MCF 10A (cell line): ENCODE results near the gene GADD45B. TPM values are rescaled to one million over a fixed set of nuclear protein-coding genes. Genes with fewer than 3 reads are reported as not detected.
"Not testable (repeated sequence)": the region's sequence is repeated elsewhere in the genome, so short reads cannot be mapped to it uniquely, and the experiment has no call there.

Experiments used
- BruUV-seq: library from RNA; stranded (reverse); fragments of 400-500 nt; replicated peaks from 2 replicates; lab custom pipeline; 2021; lab: Mats Ljungman, UMichigan
- CTCF ChIA-PET: fragments of 300-600 bp; sonication (Branson Sonifier 250); formaldehyde crosslinking; extraction: SDS; loops from one replicate; lab custom pipeline; 2021; ENCODE audit warnings: antibody characterized with exemption, inconsistent platforms; lab: Yijun Ruan, JAX
- POLR2A ChIA-PET: fragments of 300-600, 350-650 bp; sonication (Branson Sonifier 250); formaldehyde crosslinking; extraction: SDS; loops from one replicate; lab custom pipeline; 2020; ENCODE audit warnings: antibody characterized with exemption, inconsistent platforms; lab: Yijun Ruan, JAX
- DNase-seq: peaks from one replicate; pipeline ENCODE4 v3.0.0-alpha.2; 2018; ENCODE audit not compliant: unreplicated experiment
- H3K27ac Mint-ChIP-seq: one replicate; pipeline ENCODE4 v1.8.0; 2022; ENCODE audit warnings: mild to moderate bottlenecking, low read depth, mixed read lengths; ENCODE audit not compliant: unreplicated experiment
- H3K27me3 Mint-ChIP-seq: one replicate; pipeline ENCODE4 v1.8.0; 2022; ENCODE audit warnings: mixed read lengths; ENCODE audit not compliant: insufficient read depth, unreplicated experiment
- H3K36me3 Mint-ChIP-seq: one replicate; pipeline ENCODE4 v1.8.0; 2022; ENCODE audit warnings: mild to moderate bottlenecking, moderate library complexity, mixed read lengths; ENCODE audit not compliant: insufficient read depth, unreplicated experiment
- H3K4me1 Mint-ChIP-seq: one replicate; pipeline ENCODE4 v1.8.0; 2022; ENCODE audit warnings: mixed read lengths; ENCODE audit not compliant: insufficient read depth, unreplicated experiment
- H3K4me3 Mint-ChIP-seq: one replicate; pipeline ENCODE4 v1.8.0; 2022; ENCODE audit warnings: mild to moderate bottlenecking, moderate library complexity, mixed read lengths; ENCODE audit not compliant: unreplicated experiment
- H3K9me3 Mint-ChIP-seq: one replicate; pipeline ENCODE4 v1.8.0; 2022; ENCODE audit warnings: mixed read lengths; ENCODE audit not compliant: unreplicated experiment
- CTCF ChIP-seq: fragments of 200-600 bp; IDR thresholded peaks from one replicate; pipeline ENCODE4 v1.8.0; 2022; ENCODE audit warnings: antibody characterized with exemption, mild to moderate bottlenecking; ENCODE audit not compliant: unreplicated experiment
- intact Hi-C: fragments of 100-400 bp; cut with micrococcal nuclease; formaldehyde crosslinking; loops from 2 replicates; pipeline ENCODE4 v1.14.1; 2022
- total RNA-seq: library from RNA; stranded (reverse); gene quantifications from 2 replicates; pipeline ENCODE4 v1.2.3, GENCODE V29; 2022

GADD45B gene
- total RNA-seq, 1 experiment from 2014 or later, result 53.8 TPM

- Mint-ChIP-seq H3K27ac (no peak overlapping the region), H3K4me3 (no peak overlapping the region)
- POLR2A ChIA-PET, result interaction anchor here (1.3 to 4.1 kb wide), 3 partner anchors 18 to 161 kb away, joined by 3 to 43 read pairs (median 22); partner anchors contain the start of genes GADD45B and TIMM13
These were observed 17.9 kb upstream of the GADD45B start for GRCh38 chr19:2458054-2458453.

GRCh38 chr19:2458776-2459175 lies 17.2 kb upstream of the GADD45B start:
- intact Hi-C loops, H3K27me3 Mint-ChIP-seq, H3K36me3 Mint-ChIP-seq, H3K4me3 Mint-ChIP-seq, H3K9me3 Mint-ChIP-seq, CTCF ChIA-PET, H3K27ac Mint-ChIP-seq, DNase-seq, BruUV-seq: not testable (repeated sequence)
- POLR2A ChIA-PET, result interaction anchor here (0.6 to 4.1 kb wide), 3 partner anchors 18 to 192 kb away, joined by 3 to 43 read pairs (median 22); partner anchors contain the start of genes GADD45B and TIMM13
- peaks cover 27% of the 10 kb centered on the region for H3K4me1 Mint-ChIP-seq

More at GRCh38 chr19:2458054-2458453, 17.9 kb upstream of the GADD45B start:
- CTCF ChIA-PET, result interaction anchor here (1.2 kb wide), 1 partner anchor 176 kb away, joined by 3 read pairs; no protein-coding TSS in a partner anchor
- no peak for TF ChIP-seq CTCF
- H3K27me3 Mint-ChIP-seq, result no peaks in the 10 kb centered on the region
- H3K36me3 Mint-ChIP-seq, result no peaks in the 10 kb centered on the region
- DNase-seq, result no peak
- peaks cover 27% of the 10 kb centered on the region for H3K4me1 Mint-ChIP-seq
- BruUV-seq, result no TSS peak
- H3K9me3 Mint-ChIP-seq, result no peaks in the 10 kb centered on the region
- intact Hi-C loops, result no loop called here

GRCh38 chr19:2460245-2460644 lies 15.7 kb upstream of the GADD45B start:
- Mint-ChIP-seq H3K4me3 (no peak overlapping the region), H3K27ac (no peak overlapping the region), H3K36me3 (no peaks in the 10 kb centered on the region), H3K4me1 (peaks cover 19% of the 10 kb centered on the region), H3K27me3 (no peaks in the 10 kb centered on the region), H3K9me3 (no peaks in the 10 kb centered on the region)
- ChIA-PET CTCF (interaction anchor here (0.6 to 0.7 kb wide), 2 partner anchors 81 to 222 kb away, joined by 3 to 4 read pairs; no protein-coding TSS in a partner anchor), POLR2A (no interaction called here)
- no peak for DNase-seq
- no TSS peak for BruUV-seq
- TF ChIP-seq CTCF, result no peak
- intact Hi-C loops, result no loop called here

GRCh38 chr19:2461751-2462634 lies 13.9 kb upstream of the GADD45B start:
- Mint-ChIP-seq H3K9me3 (no peaks in the 10 kb centered on the region), H3K27me3 (no peaks in the 10 kb centered on the region), H3K36me3 (no peaks in the 10 kb centered on the region), H3K27ac (no peak overlapping the region), H3K4me3 (peak overlapping the region; percentile 91), H3K4me1 (peaks cover 16% of the 10 kb centered on the region)
- TSS peak; percentile 55 for BruUV-seq
- POLR2A ChIA-PET, result interaction anchor here (0.7 to 3.5 kb wide), 5 partner anchors 15 to 165 kb away, joined by 3 to 26 read pairs (median 4); partner anchors contain the start of genes GADD45B and TIMM13
- intact Hi-C loops, result no loop called here
- DNase-seq, result peak; percentile 90
- TF ChIP-seq CTCF, result peak; percentile 21
- CTCF ChIA-PET, result no interaction called here
